ENCODE results near the gene SLX4IP.

DNA sequence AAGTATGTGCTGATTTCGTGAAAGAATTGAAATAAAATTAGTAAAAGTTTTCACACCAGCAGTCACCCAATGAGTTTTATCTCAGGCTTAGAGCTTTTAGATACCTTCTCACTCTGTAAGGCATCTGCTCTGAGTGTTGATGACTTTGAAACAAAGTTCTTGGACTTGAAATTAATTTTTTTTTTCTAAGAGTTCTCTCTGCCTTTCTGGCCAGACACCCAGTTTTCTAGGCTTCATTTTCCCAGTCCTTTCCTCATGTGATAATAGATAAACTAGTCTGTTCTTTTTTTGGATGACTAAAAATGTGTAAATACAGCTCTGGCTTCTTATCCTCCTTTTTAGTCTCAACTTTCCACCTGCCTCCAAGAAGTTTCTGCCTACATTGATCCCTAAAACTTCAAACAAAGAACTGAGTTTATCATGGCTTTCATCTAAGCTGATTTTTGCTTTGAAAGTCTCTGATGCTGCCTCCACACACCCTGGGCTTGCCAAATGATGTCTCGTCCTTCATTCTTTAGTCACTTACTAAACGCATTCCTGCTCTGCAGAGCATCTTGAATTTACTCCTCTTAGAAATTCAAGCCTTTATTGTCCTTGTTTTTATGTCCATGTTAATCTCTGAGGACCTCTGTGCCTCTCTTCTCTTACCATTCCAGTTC is 32.7 kb downstream of the SLX4IP start:
- TF ChIP-seq ARNT (IDR thresholded peaks at IDR 0.05) (no peak), ZNF292 (CRISPR knock-in tag; IDR thresholded peaks at IDR 0.05; ENCODE audit: borderline replicate concordance, low read depth) (no peak), MAZ (IDR thresholded peaks at IDR 0.05; ENCODE audit: borderline replicate concordance, low read depth, low read length) (no peak), MAZ (CRISPR knock-in tag; IDR thresholded peaks at IDR 0.05; ENCODE audit: low read depth) (no peak), ZNF143 (CRISPR knock-in tag; IDR thresholded peaks at IDR 0.05) (no peak), NFYB (CRISPR knock-in tag; IDR thresholded peaks at IDR 0.05) (no peak), POLR2A (IDR thresholded peaks at IDR 0.05; ENCODE audit: insufficient read depth in 1 of 2, low read depth in 2 of 2, low read length in 2 of 2) (no peak), CEBPG (CRISPR knock-in tag; IDR thresholded peaks at IDR 0.05) (no peak), ZNF598 (CRISPR knock-in tag; IDR thresholded peaks at IDR 0.05; ENCODE audit: borderline replicate concordance) (no peak), NR1H2 (CRISPR knock-in tag; IDR thresholded peaks at IDR 0.05; ENCODE audit: borderline replicate concordance, low read depth) (no peak), ZNF232 (CRISPR knock-in tag; IDR thresholded peaks at IDR 0.05; ENCODE audit: borderline replicate concordance) (no peak), RBM22 (optimal IDR thresholded peaks at IDR 0.05; ENCODE audit: low read length) (no peak)
- TF ChIP-seq, protein P1, sequence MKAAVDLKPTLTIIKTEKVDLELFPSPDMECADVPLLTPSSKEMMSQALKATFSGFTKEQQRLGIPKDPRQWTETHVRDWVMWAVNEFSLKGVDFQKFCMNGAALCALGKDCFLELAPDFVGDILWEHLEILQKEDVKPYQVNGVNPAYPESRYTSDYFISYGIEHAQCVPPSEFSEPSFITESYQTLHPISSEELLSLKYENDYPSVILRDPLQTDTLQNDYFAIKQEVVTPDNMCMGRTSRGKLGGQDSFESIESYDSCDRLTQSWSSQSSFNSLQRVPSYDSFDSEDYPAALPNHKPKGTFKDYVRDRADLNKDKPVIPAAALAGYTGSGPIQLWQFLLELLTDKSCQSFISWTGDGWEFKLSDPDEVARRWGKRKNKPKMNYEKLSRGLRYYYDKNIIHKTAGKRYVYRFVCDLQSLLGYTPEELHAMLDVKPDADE (CRISPR knock-in tag; IDR thresholded peaks at IDR 0.05), result no peak
- TF ChIP-seq, protein P2, sequence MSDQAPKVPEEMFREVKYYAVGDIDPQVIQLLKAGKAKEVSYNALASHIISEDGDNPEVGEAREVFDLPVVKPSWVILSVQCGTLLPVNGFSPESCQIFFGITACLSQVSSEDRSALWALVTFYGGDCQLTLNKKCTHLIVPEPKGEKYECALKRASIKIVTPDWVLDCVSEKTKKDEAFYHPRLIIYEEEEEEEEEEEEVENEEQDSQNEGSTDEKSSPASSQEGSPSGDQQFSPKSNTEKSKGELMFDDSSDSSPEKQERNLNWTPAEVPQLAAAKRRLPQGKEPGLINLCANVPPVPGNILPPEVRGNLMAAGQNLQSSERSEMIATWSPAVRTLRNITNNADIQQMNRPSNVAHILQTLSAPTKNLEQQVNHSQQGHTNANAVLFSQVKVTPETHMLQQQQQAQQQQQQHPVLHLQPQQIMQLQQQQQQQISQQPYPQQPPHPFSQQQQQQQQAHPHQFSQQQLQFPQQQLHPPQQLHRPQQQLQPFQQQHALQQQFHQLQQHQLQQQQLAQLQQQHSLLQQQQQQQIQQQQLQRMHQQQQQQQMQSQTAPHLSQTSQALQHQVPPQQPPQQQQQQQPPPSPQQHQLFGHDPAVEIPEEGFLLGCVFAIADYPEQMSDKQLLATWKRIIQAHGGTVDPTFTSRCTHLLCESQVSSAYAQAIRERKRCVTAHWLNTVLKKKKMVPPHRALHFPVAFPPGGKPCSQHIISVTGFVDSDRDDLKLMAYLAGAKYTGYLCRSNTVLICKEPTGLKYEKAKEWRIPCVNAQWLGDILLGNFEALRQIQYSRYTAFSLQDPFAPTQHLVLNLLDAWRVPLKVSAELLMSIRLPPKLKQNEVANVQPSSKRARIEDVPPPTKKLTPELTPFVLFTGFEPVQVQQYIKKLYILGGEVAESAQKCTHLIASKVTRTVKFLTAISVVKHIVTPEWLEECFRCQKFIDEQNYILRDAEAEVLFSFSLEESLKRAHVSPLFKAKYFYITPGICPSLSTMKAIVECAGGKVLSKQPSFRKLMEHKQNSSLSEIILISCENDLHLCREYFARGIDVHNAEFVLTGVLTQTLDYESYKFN (CRISPR knock-in tag; conservative IDR thresholded peaks at IDR 0.05), result no peak
- TF ChIP-seq, protein P3, sequence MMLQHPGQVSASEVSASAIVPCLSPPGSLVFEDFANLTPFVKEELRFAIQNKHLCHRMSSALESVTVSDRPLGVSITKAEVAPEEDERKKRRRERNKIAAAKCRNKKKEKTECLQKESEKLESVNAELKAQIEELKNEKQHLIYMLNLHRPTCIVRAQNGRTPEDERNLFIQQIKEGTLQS (CRISPR knock-in tag; IDR thresholded peaks at IDR 0.05), result no peak
